RKO (cell line): ENCODE measurements around the gene COL3A1.

Source experiments
- DNase-seq: peaks from one replicate; pipeline ENCODE4 v3.0.0-alpha.2; 2016; ENCODE audit warnings: low spot score

The COL3A1 gene

DNA sequence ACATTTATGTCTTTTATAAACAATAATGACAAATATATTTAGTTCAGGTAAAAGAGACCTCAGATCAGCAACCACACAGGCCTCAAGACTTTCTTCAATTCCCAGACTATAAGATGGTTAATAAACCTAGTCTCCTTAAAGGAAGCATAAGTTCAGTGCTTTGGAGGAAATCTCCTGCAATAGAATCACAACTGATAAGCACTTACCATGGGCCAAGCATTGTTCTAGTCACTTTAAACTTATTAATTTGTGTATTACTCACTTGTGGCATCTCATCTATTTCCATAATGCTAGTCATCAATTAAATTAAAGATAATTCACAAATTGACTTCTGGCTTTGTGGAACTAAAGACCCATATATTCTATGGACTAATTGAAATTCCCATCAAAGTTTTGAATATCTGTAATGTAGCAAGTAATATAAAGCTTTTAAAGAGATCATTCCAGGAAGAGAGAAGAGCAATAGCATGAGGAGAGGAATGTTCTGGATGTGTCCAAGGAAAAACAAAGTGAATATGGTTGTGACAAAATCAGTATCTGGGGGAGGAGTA, 42.2 kb downstream of the COL3A1 start:
- DNase-seq = no peak

DNA sequence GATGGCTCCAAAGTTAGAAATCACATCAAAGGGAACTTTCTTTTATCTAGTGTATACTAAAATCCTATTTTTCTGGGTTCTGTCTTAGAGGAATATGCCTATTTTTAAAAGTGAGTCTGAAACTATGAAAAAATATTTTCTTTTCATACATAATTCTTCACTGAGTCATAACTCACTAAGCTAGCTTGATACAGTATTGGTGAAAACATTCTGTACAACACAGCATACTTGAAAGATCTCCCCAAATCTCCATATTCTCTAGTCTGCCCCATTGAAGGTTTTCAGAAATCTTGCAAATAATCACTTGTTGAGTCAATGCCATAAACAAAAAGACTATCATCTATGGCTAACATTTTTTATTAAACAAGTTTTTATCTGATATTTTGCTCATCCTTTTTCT, 44.5 kb downstream of the COL3A1 start:
- no peak for DNase-seq

DNA sequence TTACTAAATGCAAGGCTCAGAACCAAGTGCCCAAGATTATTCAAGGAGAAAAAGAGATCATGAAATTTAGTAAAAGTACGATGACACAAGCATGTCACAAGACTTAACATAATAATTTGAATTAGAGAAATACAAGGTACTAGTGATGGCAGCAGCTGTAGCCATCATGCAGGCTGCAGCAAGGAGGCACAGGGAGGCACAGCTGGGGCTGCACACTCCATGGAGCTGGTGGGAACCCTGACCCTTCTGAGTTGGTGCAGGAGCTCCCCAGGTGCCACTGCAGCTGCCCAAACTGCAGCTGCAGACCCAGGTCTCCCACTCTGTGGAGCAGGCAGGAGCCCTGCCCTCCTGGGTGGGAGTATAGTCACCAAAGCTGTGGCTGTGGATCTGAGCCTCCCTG, 46.0 kb downstream of the COL3A1 start:
- DNase-seq = no peak

DNA sequence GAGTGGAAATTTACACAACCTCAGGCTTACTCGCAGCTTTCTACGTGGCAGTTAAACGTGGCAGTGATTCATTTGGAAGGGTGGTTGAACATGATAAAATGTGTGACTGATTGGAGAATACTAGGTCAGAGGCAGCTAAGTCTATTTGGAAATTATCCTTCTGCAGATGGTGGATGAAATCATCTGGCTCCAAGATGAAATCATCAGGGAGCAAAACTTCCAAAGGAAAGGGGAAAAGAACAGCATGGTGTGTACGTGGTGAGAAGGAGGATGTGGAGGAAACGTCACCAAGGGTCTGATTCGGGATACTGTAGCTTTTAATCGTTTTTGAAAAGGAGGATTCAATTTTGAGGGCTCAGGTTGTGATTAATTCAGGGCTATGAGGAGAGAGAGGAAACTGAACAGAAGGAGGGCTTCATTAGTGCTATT, 47.9 kb downstream of the COL3A1 start:
- DNase-seq = no peak

DNA sequence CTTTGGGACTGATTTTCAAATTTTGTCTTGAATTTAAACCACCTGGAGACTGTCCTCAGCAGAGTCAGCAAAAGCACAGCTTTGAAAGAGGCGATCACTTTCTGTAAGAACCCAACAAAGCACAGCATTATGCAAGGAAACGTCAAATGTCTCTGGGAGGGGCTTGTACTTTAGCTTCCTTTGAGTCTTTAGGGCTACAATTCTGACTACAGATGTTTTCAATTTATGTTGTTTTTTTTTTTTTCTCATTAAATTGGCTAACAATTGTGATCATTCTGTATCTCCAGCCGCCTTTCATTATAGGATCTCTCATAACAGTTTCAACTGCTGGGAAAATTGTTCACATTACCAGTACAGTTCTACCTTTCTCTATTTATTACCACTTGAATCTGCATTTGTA, 48.3 kb downstream of the COL3A1 start:
- no peak for DNase-seq

DNA sequence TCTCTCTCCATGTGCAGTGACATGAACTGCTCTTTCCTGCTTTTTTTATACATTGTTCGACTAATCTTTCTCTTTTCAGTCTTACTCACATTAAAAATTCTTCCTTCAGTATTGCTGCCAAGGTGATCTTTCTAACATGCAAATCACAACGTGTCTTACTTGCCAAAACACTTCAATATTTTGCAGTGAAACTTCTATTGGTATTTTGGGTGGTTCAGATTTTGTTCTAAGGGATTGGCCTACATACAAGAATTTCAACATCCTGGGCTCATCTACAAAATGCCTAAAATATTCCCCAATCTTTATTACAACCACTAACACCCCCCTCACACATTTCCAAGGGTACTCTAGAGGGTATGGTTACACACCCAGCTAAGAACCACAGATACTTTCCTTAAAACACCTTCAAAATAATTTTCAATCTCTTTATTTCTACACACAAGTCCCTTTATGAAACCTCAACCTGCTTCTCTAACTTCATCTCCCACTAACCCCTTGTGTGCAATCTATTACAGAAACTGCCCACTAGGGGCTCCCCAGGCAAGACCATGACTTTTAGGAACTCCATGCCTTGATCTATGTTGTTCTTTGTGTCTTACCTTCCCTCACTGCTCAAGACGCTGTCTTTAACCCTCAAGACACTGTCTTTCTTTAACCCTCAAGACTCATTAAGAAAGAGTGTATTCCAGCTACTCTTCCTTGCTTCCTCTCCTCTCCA, 50.9 kb downstream of the COL3A1 start:
- DNase-seq = no peak

DNA sequence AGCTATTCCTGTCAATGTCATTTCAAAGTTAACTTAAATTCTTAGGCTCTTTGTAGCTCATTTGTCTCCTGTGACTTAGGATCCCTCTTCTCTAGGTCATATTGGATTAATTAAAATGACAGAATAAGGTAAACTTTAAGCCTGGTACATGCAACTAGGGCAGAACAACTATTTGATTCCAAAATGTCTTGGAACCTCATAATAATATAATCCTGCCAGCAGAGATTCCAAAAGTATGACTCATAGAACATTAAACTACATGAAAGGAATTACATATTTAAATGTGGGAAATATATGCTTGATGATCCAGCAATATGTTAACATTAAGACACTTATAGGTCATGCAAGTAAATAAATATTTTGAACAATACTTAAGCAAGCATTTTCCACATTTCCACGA, 63.3 kb downstream of the COL3A1 start:
- peak; percentile 5 for DNase-seq

DNA sequence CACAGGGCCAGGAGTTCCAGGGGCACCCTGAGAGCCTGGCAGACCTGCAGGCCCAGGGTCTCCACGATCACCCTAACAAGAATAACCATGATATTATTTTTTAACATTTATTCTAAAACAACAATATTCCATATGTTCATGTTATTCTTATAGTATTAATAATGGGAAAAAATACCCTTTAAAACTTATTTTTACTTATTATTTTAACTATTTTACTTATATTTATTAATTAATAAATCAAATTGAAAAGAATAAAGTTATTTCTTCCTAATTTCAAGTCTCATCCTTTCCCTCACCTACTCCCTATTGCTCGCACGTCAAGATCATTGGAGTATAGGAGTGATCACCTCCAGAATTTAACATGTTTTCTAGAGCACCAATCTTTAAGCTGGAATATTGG, 71.7 kb downstream of the COL3A1 start:
- no peak for DNase-seq

DNA sequence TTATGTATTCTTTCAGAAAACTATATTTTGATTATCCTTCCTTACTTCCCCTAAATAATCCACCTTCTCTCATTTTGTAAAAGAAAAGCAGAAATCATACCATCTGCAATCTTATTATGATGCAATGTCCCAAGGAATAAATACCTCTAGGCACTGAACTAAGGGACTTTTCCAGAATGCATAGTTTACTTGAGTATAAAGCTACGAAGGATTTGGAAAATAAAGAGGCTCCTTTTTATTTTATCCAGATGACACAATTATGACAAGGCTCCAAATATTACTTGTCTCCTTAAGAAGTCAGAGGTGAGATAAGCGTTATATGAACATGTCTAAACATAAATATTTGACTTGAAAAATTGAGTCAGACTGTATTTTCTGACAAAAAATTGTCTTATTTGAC, 72.1 kb downstream of the COL3A1 start:
- DNase-seq = no peak

DNA sequence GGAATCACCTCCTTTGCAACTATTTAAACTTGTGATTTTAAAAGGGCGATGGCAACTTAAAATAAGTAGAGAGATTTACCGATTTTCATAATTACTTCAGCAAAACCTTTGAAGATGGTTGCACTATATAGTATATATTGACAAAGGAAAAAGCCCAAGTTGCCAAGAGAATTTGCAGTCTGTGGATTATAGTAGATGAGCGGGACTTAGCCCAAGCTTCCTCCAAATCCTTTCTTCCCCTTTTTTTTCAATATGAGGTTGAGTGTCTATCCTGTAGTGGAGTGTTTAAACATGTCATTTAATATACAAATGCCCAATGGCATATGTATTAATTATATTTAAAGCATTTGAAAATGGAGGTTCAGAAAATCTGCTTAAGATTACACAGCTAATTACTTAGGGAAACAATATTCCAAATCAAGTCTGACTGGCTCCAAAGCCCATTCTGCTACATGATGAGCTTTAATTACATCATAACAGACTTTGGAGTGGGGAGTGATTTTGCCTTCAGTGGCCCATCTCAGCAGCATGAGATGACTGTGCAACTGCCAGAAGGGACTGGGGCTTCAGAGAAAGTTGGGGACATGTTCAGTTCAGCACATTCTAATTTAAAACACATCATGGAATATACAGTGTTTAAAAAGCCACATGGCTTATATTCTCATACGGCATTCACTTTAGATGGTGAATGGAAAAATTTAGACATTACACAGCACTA, 73.2 kb downstream of the COL3A1 start:
- no peak for DNase-seq

DNA sequence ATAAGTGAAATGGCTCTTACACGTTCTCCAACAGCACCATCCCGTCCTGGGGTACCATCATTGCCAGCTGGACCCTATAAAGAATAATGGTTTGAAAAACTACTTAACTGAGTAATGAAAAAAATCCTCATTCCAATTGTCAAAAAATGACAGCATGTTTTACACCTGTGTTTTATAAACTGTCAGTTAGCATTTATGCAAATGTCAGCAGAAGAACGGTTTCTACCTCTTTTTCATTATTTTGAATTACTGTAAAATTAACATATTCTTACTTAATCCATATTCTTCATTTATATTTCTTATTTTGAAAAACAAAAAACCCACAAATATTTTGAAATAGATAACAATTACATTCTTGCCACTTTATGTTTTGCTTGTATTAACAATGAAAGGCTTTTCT, 74.0 kb downstream of the COL3A1 start:
- DNase-seq = no peak

DNA sequence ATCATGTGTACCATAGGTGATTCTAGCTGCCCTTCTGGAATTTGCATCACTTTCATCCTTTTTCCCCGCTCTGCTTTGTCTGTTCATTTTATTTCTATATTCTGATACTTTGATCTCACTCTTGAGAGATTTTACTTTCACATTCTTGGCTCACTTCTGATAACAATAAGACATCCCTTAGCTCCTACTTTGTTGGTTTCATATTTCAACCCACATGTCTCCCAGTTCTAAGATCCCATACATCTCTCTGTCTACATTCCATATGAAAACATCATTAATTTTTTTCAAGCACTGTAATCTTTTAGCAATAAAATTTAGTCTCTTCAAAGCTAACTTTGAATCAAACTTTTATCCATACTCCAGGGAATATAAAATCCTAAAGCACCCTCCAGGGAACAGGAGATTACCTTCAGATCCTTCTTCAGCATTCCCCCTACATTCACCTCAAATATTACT, 75.6 kb downstream of the COL3A1 start:
- no peak for DNase-seq

DNA sequence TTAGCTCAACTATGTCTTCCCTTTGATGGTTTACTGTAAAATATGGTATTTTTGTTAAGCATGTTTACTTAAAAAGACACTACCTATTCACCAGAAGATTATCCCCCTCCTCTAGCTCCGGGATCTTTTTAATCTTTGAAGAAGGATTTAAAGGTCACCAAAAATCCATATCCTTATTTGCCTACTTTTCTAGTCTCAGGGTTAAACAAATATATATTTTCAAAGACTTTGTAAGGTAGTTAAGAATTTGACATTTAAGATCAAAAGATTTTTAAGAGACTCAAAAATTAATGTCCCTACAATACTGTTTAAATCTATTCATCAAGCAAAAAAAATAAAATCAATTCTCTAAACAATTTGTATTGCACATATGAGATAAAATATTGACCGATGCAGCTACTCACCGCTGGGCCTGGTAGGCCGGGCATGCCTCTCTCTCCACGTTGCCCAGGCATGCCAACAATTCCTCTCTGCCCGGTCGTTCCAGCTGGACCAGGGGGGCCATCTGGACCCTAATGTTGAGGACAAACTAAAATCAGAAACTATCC, 76.1 kb downstream of the COL3A1 start:
- no peak for DNase-seq

DNA sequence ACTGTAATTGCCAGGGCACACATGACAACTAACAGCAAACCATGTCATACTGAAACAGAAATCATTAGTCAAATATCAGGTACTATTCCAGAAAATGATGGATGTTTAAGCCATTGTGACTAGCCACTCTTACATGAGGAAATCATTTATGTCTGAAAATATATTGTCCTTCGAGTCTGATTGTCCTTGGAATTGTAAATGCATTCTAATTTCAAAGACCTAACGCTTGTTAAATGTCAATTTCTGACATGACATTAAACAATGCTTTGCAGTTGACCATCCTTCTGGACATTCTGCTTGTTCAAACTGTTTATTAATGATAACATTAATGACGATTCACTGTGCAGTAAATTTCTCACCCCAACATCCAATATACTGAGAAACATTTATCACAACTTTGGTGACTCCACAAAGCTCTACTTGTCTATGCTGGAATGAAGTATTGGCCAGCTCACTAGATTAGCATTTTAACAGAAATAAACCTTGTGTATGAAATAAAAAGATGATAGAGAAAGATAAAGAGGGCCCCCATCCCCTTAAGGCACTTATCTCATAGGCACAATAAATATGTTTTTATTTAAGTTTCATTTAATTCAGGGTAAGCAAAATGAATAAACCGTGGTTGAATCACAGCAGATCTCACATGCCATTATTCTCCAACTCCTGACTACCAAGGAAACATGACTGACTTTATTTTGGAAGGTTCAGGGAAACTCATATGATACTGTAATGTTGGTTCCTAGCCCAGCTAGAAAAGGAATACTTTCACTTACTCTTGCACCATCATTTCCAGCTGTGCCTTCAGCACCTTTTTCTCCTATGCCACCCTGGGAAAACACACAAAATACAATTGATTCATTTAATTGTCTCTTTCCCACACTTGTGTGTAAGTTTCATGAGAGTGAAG, 82.3 kb downstream of the COL3A1 start:
- no peak for DNase-seq

DNA sequence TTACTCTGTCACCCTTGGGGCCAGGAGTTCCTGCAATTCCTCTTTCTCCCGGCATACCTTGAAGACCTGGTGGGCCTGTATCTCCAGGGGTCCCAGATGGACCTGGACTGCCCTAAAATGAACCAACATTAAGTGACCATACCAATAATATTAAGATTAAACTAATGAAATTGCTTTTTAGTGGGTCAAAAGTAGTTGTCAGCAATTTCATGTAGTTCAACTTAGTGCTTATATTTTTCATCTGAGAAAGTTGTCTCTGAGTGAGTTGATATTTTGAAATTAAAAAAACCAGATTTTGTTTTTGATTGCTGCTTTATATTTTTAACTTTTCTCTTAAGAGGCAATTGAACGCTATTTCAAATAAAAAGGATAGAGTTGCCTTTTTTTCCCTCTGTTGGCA, 83.1 kb downstream of the COL3A1 start:
- no peak for DNase-seq

DNA sequence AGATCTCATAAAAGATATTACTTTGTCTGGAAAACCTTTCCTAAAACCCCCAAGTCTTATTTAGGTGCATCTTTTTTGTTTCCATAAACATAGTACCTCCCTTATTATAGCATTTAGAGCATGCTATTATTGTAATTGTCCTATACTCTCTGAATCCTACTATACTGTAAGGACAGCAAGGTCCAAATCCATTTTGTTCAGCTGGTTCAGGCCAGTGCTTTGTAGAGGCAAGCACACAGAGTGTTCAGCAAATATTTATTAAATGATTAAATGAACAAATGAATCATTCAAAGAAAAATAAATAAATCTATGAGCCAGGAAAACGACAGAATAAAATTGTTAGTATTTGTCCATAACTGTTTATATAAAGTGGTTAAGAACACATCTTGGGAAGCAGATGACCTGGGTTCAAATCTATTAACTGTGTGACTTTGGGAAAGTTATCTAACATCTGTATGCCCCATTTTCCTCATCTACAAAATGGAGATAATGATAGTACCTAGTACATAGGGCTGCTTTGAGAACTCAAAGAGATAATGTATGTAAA, 86.0 kb downstream of the COL3A1 start:
- DNase-seq = no peak
